ENCODE data around the gene SFRP5.

DNA sequence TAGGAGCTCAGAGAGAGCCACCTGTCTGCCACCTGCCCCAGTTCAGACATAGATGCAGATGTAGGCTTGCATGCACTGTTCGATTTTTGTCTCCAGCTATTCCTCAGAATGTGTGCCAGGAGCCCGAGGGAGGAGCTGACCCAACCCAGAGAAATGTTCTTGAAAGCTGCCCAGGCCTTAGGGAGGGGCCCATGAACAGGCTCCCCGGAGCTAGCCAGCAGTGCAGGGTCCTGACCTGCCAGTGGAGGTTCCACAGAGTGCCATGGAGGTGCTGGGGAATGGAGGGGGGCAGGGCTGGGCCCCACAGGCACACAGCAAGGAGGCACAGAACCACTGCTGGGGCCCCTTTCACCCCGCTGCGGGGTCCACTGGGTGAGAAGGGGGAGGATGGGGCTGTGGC is 29.6 kb upstream of the SFRP5 start:
- TF ChIP-seq POLR2A (IDR thresholded peaks at IDR 0.05): no peak
- TF ChIP-seq, protein P1, sequence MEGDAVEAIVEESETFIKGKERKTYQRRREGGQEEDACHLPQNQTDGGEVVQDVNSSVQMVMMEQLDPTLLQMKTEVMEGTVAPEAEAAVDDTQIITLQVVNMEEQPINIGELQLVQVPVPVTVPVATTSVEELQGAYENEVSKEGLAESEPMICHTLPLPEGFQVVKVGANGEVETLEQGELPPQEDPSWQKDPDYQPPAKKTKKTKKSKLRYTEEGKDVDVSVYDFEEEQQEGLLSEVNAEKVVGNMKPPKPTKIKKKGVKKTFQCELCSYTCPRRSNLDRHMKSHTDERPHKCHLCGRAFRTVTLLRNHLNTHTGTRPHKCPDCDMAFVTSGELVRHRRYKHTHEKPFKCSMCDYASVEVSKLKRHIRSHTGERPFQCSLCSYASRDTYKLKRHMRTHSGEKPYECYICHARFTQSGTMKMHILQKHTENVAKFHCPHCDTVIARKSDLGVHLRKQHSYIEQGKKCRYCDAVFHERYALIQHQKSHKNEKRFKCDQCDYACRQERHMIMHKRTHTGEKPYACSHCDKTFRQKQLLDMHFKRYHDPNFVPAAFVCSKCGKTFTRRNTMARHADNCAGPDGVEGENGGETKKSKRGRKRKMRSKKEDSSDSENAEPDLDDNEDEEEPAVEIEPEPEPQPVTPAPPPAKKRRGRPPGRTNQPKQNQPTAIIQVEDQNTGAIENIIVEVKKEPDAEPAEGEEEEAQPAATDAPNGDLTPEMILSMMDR (IDR thresholded peaks at IDR 0.05): no peak

All from body of pancreas (tissue), 4 donors.